Measurements from ENCODE around the gene TMEM69.

The TMEM69 gene, protein sequence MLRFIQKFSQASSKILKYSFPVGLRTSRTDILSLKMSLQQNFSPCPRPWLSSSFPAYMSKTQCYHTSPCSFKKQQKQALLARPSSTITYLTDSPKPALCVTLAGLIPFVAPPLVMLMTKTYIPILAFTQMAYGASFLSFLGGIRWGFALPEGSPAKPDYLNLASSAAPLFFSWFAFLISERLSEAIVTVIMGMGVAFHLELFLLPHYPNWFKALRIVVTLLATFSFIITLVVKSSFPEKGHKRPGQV

GRCh38 chr1:45687754-45688740 lies at the start of gene TMEM69:
TMEM69 (plus strand) TSS chr1:45688181; CDS start chr1:45691069, 2,888 bp downstream.
- peak; percentile 84 for DNase-seq (ENCODE audit: low read depth)
- TF ChIP-seq, protein P1, sequence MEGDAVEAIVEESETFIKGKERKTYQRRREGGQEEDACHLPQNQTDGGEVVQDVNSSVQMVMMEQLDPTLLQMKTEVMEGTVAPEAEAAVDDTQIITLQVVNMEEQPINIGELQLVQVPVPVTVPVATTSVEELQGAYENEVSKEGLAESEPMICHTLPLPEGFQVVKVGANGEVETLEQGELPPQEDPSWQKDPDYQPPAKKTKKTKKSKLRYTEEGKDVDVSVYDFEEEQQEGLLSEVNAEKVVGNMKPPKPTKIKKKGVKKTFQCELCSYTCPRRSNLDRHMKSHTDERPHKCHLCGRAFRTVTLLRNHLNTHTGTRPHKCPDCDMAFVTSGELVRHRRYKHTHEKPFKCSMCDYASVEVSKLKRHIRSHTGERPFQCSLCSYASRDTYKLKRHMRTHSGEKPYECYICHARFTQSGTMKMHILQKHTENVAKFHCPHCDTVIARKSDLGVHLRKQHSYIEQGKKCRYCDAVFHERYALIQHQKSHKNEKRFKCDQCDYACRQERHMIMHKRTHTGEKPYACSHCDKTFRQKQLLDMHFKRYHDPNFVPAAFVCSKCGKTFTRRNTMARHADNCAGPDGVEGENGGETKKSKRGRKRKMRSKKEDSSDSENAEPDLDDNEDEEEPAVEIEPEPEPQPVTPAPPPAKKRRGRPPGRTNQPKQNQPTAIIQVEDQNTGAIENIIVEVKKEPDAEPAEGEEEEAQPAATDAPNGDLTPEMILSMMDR (IDR thresholded peaks at IDR 0.05; ENCODE audit: low read depth, low read length, missing control alignments) = peak; percentile 21
- in situ Hi-C loops (cut with HindIII; ENCODE audit: low sequenced_read_pairs) = no loop called here
- H3K4me3 ChIP-seq (ENCODE audit: low read depth, low read length) = peak within 1 kb of the TSS; percentile 99

- TF ChIP-seq, protein P1 (IDR thresholded peaks at IDR 0.05; ENCODE audit: low read depth, low read length, missing control alignments) = no peak
- DNase-seq (ENCODE audit: low read depth) = no peak
- in situ Hi-C loops (cut with HindIII; ENCODE audit: low sequenced_read_pairs) = no loop called here
- H3K4me3 ChIP-seq (ENCODE audit: low read depth, low read length) = no peak overlapping the region
Measured at GRCh38 chr1:45640293-45640692, 47.7 kb upstream of the TMEM69 start.

- DNase-seq (ENCODE audit: low read depth) = no peak
- in situ Hi-C loops (cut with HindIII; ENCODE audit: low sequenced_read_pairs) = no loop called here
- TF ChIP-seq, protein P1 (IDR thresholded peaks at IDR 0.05; ENCODE audit: low read depth, low read length, missing control alignments) = no peak
- no peak overlapping the region for H3K4me3 ChIP-seq (ENCODE audit: low read depth, low read length)
Measured at GRCh38 chr1:45643321-45643720, 44.7 kb upstream of the TMEM69 start.

- in situ Hi-C loops (cut with HindIII; ENCODE audit: low sequenced_read_pairs) = no loop called here
- no peak overlapping the region for H3K4me3 ChIP-seq (ENCODE audit: low read depth, low read length)
- TF ChIP-seq, protein P1 (IDR thresholded peaks at IDR 0.05; ENCODE audit: low read depth, low read length, missing control alignments) = peak; percentile 9
- no peak for DNase-seq (ENCODE audit: low read depth)
Measured at GRCh38 chr1:45643978-45644377, 44.0 kb upstream of the TMEM69 start.

DNA sequence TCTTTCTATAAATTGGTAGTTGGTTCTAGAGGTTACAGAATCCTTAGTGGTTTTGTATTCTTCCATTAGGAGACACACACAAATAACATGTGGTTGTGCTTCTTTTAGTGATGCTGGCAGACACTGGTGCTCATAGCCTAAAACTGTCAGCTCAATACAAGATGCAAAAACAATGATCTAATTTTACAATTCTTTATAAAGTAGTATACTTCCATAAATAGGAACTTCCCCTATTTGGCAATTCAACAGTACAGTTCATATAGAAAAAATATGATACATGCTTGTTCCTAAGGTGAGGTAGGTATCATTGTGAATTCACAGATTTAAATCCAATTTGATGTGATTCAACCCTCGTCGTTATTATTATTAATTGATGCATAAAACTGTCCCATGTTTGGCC lies 43.3 kb upstream of the TMEM69 start:
- TF ChIP-seq, protein P1 (IDR thresholded peaks at IDR 0.05; ENCODE audit: low read depth, low read length, missing control alignments) = no peak
- in situ Hi-C loops (cut with HindIII; ENCODE audit: low sequenced_read_pairs) = no loop called here
- DNase-seq (ENCODE audit: low read depth) = no peak
- H3K4me3 ChIP-seq (ENCODE audit: low read depth, low read length) = no peak overlapping the region

DNA sequence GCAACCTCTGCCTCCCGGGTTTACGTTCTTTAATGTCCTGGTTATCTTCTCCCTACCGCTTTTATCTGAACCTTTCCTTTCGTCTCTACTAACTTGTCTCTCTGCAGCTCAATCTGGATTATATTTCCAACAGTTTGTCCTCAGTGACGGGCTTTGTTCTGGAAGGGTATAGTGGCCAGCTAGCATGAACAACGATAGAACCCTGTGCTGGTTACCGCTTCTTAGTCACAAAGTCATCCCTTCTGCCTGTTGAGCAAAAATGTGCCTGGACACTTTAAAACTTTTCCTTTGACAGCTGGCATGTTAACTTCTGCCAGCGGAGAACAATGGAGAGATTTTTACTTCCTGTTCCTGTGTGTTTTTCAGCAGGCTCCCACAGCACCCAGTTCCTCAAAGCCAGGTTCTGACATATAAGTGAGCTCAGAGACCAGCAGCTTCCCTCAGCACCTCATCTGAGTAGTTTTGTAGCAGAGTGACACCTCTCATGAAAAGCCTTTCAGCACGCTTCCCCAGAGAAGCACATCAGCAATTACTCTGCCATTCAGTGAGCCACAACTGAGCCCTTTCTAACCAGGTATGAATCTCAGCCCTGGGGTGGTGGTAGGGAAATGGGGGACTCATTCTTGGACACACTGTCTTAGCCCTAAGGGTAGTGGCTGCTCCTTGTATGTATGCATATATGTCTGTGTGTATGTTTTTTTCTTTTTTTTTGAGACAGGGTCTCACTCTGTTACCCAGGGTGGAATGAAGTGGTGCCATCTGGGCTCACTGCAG lies 40.5 kb upstream of the TMEM69 start:
- no peak overlapping the region for H3K4me3 ChIP-seq (ENCODE audit: low read depth, low read length)
- in situ Hi-C loops (cut with HindIII; ENCODE audit: low sequenced_read_pairs) = no loop called here
- DNase-seq (ENCODE audit: low read depth) = no peak
- TF ChIP-seq, protein P1 (IDR thresholded peaks at IDR 0.05; ENCODE audit: low read depth, low read length, missing control alignments) = no peak

All from astrocyte of the cerebellum (primary cell).